HG03442 (cell line): ENCODE results near the gene TMSB15C.
"Not testable (repeated sequence)": the region's sequence is repeated elsewhere in the genome, so short reads cannot be mapped to it uniquely, and the experiment has no call there.

Experiments
- ATAC-seq: cut with Tn5 transposase; IDR thresholded peaks from one replicate; pipeline ENCODE4 v1.9.1; 2021; ENCODE audit warnings: mild to moderate bottlenecking, moderate library complexity; ENCODE audit not compliant: unreplicated experiment

TMSB15C gene

DNA sequence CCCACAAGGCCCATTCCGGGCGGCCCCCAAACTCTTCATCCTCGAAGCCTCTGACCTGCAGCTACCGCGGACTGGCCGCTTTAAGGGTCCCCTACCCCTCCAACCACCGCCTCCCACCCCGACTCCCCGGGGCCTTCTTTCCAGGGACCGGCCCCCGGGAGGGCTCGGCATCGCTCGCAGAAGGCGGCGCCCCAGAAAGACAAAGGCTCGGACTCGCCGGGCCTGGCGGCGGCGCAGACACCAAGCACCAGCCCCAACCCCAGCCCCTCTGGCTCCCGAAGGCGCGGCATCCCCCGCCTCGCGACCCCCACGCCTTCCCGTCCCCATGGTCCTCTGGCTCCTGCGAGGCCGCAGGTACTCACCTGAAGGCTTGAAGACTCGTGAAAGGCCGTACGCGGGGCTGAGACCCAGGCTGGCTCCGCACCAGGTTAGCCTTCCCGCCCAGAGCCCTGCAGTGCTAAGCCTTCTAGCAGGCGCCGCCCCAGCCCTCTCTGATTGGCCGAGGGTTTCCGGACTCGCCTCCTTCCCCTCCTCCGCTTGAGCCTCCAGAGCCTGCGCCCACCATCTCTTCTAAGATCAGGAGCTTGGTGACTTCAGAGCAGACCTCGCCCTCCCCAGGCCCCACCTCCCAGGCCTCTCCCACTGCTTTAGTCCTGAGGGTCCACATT, at the start of gene TMSB15C:
TMSB15C (minus strand) TSS at position 459 of the 668 bp plus-strand sequence.
- peak; percentile 85 for ATAC-seq

DNA sequence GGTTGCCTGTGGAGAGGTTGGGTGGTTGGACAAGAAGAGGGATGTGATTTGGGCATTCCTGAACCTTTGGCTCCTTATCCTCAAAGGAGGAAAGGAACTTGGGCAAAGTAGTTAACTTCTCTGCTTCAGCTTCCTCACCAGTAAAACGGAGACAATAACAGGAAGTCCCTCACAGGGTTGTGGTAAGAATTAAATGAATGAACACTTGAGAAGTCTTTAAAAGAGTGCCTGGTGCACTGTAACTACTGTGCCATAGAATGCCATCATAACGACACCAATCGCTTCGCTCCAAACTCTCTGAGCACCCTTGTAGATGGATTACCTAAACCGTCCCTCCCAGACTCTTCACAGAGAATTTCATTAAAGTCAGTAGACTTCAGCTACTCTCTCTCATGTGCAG, 46.8 kb upstream of the TMSB15C start:
- peak; percentile 74 for ATAC-seq

DNA sequence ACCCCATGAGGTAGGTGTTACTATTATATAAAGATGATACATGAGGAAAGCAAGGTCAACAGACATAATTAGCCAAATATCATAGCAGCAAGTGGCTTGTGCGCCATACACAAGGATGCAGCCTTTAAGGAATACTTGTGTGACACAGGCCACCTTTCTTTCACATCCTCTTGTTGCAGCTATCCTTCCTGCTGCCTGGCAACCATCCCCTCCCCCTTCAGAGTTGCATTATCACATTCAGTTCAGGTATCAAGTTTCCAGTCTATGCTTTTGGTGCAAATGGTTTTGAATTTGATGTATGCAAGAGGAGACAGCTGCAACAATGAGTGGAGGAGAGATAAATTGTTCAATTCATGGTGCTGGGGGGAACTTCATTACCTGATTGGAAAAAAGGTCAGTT, 42.7 kb upstream of the TMSB15C start:
- no peak for ATAC-seq

GRCh38 chrX:104117759-104118158, 41.7 kb upstream of the TMSB15C start:
- no peak for ATAC-seq

DNA sequence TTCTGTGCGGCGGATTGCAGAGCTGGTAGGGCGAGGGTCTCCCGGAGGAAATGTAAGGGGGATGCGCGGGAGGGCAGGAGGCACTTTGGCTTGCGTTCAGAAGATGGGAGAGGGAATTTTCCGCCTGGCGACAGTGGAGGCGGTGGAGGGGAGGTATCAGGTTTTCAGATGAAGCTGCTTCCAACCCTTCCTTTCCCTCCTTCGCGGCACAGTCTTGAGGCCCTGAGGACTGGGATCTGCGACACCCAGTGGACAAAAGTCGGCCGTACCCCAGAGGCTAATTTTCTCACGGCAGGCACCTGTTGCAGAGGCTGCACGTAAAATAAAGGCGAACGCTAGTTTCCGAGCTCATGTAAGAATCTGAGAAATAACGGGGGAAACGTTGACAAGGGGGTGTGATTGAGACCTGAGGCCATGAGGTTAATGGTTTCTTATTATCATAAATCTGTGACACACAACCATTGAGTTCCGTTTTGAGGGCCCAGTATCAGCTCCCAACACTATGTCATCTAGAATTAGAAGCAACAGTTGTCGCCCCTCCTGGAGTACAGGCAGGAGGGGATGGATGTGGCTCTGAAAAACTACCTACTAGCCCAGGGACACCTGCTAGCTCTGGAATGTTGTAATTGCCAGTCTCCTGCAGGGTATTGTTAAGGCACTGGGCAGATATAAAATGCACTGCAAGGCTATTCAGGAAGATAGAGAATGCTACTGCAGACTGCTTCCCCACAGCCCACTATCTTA, 37.4 kb upstream of the TMSB15C start:
- ATAC-seq, result peak; percentile 42

- peak; percentile 75 for ATAC-seq
Observed at GRCh38 chrX:104112326-104112951, 36.4 kb upstream of the TMSB15C start, which contains the start of gene ZCCHC18. TSS of gene ZCCHC18 (plus strand) at chrX:104112523. CDS start at chrX:104114112, 1,589 bp downstream.

DNA sequence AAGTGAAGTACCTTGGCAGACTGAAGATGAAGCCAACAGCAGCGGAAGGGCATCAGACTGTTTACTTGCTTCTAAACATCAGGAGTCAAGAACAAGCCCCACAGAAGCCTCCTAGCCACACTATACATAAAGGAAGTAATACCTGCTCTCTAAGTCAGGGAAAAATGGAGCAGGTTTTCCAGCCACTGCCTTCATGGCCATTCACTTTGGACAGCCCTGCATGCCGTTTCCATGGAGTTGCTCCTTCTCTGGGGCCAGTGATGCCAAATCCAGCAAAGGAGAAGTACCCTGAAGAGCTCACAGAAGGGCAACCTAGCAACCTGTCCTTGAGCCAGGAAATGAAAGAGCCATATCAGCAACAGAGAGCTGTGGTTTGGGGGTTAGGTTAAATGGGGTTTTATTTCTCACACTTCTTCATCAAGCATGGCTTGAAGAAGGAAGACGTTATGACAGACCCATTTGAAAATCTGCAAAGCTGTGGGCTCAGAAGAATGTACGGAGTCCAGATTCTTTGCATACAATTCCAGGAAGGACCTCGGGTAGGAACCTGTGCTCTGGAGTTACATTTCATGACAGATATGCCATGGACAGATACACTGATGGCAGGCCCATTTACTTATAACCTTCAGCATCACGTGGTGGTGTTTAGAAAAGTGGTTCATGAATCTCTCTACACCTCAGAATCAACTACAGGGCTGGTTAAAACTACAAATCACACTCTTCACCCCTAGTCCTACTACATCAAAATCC, 34.6 kb upstream of the TMSB15C start:
- peak; percentile 37 for ATAC-seq

- ATAC-seq, result no peak
Observed at GRCh38 chrX:104108955-104109354, 32.9 kb upstream of the TMSB15C start.

GRCh38 chrX:104105330-104106262, 29.6 kb upstream of the TMSB15C start:
- ATAC-seq, result no peak

GRCh38 chrX:104104676-104105075, 28.6 kb upstream of the TMSB15C start:
- no peak for ATAC-seq

GRCh38 chrX:104098919-104099318, 22.9 kb upstream of the TMSB15C start:
- no peak for ATAC-seq

GRCh38 chrX:104098151-104098808, 22.2 kb upstream of the TMSB15C start:
- peak; percentile 61 for ATAC-seq

DNA sequence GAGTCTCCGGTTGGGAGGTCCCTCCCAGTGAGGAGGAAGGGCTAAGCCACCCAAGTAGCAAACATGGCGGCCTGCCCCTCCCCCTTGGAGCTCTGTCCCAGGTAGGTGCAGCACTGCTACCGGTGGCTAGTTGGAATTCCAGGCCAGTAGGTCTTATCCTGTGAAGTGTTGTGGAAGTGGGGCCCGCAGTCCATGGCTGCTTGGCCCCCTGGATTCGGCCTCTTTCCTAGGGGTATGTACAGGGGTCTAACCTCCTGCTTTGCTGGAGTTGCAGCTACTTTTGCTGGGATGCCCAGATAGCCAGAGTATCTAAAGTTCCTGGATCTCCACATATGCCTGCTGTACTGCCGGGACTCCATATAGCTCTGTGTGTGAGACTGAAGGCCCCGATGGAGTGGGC, 9.9 kb upstream of the TMSB15C start:
- ATAC-seq, result no peak

- ATAC-seq, result no peak
Observed at GRCh38 chrX:104085477-104085876, 9.4 kb upstream of the TMSB15C start.

DNA sequence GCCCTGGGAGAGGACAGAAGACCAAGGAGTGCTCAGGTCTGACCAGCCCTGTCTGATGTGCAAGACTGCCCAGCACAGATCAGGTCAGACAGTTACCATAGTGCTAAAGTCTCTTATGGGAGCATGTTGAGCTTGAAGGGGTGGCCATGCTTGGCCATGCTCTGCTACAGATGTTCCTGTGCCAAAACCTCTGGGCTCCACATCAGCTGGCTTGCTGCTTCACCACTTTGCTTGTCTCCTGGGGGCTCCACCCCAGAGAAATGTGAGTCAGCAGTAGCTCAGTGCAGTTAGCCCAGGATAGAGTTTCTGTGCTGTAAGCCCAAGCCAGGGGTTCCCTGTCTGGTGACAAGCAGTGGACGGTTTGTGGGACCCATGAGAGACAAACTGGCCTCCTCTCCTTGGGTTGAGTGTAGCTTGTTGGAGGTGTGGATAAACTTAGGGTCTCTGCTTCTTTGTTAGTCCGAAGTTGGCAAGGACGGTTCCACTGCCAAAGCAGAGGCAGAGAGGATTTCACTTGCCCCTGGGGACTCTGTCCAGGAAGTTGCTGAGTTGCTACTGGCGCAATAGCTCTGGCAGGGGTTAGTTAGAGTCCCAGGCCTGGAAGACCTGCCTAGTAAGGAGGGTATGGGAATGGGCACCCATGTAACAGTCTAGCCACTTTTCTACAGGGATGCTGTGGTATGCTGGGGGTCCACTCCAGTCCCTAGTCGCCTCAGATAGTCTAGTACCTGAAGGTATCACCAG, 8.7 kb upstream of the TMSB15C start:
- ATAC-seq, result no peak

DNA sequence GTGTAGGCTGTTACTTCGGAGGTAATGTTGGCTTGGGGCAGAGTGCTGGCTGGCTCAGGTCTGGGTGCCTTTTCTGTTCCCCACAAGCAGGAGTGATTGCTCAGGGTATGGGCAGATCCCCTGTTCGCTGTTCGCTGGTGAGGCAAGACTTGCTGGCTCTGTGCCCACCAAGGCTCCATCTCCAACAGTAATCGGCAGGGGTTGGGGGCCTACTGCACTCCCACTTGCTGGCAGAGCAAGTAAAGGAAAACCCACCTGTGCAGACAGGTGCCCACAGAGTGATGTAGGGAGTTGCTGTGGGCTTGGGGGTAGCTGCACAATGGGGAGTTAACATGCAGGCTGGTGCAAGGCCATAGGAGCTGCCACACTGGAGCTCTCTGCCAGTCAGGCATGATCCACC, 8.0 kb upstream of the TMSB15C start:
- ATAC-seq, result no peak

- ATAC-seq, result not testable (repeated sequence)
Observed at GRCh38 chrX:104077854-104078253, 1.8 kb upstream of the TMSB15C start.

DNA sequence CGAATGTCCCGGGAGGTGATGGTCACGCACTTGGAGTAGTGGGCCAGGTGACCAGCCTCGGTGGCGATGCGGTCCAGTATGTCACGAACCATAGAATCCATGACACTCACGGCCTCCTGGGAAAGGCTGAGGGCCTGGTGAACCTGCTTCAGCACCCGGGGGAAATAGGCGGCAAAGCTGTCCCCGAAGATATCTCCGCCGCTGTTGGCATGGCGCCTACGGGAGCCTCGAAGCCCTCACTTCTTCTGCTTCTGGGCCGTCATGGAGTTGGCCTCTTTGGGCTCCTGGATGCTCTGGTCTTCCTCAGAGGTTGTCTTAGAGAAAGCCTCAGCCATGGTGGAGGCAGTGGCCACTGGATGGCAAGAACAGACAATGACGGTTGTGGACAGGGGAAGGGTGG, 13.4 kb downstream of the TMSB15C start:
- not testable (repeated sequence) for ATAC-seq

DNA sequence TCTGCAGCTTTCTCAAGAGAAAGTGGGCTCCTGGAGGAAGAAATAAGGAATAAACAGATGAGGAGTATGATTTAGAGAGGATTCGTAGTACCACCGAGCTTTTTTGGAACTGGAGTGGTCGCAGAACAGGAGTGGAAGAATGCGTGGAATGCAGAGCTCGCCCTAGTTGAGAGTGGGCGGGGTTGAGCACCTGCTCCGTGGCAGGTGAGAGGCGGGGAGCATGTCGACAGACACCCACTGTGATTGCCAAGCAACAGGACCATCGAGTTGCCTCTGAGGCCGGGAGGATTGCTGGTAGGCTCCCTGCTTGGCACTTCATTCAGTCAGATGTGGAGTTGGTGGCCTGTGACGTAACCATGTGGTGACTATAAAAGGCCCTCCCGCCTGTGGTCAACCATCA, 21.1 kb downstream of the TMSB15C start:
- not testable (repeated sequence) for ATAC-seq
